ENCODE measurements around the gene SNED1.

DNA sequence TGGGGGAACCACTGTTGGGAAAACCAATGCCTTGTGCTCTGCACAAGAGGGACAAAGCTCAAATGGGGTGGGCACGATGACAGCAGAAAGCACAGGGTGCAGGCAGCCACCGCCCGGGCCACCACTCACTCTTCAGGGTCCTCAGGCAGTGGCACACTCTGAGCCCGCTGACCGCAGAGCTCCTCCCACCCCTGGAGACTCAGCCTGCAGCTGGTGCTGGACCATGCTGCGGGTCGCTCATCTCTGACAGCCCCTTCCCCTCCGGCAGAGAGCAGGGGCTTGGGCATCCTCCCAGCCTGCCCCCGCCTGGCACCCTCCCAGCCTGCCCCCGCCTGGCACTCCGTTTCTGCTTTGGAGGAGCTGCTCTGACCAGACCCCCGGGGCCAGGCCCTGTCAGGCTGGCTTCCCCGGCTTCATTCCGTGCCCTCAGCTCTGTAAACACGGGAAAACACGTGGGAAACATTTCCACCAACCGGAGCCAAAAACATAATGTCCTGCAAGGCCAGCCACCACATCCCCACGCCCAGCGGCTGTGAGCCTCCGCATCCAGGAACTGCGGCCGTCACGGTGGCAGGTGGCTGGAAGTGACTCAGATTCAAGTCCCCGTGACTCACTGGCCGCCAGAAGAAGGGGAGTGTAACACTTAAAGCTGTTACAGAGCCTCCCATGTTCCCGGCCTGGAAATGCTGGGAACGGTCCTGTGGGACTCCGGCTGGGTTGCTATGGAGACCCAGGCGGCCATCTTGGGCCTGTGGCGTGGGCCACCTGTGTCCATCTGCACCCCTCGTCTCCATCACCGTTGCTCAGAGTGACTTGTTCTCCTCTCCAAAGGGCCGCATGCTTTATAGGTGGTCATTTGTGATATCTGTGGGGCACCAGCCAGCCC, 6.8 kb upstream of the SNED1 start:
- TF ChIP-seq ZBTB21 (CRISPR knock-in tag; IDR thresholded peaks at IDR 0.05; ENCODE audit: borderline replicate concordance) (no peak), NFYB (CRISPR knock-in tag; conservative IDR thresholded peaks at IDR 0.05; ENCODE audit: low read depth) (no peak)
- TF ChIP-seq, protein P1, sequence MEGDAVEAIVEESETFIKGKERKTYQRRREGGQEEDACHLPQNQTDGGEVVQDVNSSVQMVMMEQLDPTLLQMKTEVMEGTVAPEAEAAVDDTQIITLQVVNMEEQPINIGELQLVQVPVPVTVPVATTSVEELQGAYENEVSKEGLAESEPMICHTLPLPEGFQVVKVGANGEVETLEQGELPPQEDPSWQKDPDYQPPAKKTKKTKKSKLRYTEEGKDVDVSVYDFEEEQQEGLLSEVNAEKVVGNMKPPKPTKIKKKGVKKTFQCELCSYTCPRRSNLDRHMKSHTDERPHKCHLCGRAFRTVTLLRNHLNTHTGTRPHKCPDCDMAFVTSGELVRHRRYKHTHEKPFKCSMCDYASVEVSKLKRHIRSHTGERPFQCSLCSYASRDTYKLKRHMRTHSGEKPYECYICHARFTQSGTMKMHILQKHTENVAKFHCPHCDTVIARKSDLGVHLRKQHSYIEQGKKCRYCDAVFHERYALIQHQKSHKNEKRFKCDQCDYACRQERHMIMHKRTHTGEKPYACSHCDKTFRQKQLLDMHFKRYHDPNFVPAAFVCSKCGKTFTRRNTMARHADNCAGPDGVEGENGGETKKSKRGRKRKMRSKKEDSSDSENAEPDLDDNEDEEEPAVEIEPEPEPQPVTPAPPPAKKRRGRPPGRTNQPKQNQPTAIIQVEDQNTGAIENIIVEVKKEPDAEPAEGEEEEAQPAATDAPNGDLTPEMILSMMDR (IDR thresholded peaks at IDR 0.05), result no peak
